Right ventricle myocardium superior (tissue), 1 donor: ENCODE results near the gene FGF1. TPM values are rescaled to one million over a fixed set of nuclear protein-coding genes. Genes with fewer than 3 reads are reported as not detected.

Experiments used
- total RNA-seq: library from RNA; stranded (reverse); fragmentation: NEBNext Ultra II Directional; extraction: Animal tissue kit (Norgen Biotek cat#: 25700); gene quantifications from one replicate; pipeline ENCODE4 v1.2.1, GENCODE V29; 2021
- donor health status: DM: no; HTN: yes; CAD: no; lungs with severe emphysema.

The FGF1 gene
- total RNA-seq, 1 donor from 2014 or later = 42.7 TPM

Other genes with a start within 250 kb of the FGF1 start
- 32.5 TPM for gene ARHGAP26, start 84.3 kb upstream of the FGF1 start, total RNA-seq